HG02973 (cell line): ENCODE data around the gene ITIH5.
A peak's percentile ranks its signal among the peaks of the same experiment; 100 is the strongest.

Experiments used
- ATAC-seq: cut with Tn5 transposase; IDR thresholded peaks from one replicate; pipeline ENCODE4 v1.9.1; 2021; ENCODE audit warnings: moderate library complexity; ENCODE audit not compliant: unreplicated experiment

ITIH5 gene

DNA sequence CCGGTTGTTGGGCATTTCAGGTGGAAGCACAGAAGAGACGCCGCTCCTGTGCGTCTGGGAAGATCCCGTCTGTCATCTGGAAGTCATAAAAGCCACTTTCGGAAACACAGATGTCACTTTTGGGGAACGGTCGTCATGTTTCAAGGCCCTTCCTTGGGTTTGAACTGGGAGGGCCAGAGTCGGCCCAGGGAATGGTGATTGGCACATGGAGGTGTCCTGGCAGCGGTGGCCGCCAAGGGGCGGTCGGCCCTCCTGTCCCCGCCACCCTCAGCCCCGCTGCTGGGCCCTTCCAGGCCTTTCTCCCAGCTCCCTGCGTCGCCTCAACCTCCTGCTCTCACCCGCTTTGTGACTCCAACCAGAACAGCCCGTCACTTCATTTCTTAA is 140.8 kb downstream of the ITIH5 start:
- no peak for ATAC-seq

DNA sequence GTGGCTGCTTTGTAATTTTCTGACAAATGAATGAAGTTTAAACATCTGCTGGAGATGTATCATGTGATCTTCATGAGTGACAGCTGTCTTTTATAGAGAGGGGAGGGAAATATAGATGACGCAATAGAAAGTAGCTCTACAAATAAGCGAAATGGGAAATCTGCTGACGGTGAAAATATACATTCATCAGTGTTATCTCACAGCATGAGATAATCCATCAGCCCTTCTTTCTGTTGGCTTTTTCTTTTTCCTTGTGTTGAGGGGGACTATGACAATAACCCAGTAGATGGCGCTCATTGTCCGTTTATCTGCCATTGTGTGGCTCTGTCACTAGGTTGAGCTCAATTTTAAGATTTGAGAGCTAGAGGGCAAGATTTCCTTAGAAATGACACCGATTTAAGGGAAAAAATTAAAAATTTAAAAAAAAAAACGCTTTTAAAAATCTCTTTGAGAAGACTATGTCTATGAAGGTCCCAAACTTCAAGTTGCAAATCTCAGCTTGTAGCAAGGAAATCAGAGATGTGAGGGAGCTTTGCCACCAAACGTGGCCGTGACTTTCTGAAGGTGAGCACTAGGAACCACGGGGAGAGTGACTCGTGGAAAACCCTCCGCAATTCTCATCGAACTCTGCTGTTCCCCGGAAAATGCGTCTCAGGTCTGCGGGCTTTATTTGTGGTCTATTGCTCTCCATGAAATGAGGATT is 141.3 kb downstream of the ITIH5 start:
- ATAC-seq, result no peak

DNA sequence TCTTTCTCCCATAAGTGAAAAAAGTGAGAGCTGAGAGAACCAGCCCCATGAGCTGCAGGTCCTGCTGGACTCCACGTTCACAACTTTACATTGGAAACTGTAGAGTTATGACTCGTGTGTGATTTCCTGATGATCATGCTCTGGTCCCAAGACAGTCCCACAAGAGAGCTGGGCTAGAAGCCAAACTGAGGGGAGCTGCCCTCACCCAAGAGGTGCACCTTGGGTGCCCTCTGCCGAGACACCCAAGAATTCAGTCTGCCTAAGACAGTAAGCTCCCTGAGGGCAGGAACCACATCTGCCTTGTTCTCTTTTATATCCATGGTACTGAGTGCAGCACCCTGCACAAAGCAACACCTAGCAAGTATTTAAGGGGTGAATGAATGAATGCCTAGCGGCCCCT is 143.1 kb downstream of the ITIH5 start:
- no peak for ATAC-seq

DNA sequence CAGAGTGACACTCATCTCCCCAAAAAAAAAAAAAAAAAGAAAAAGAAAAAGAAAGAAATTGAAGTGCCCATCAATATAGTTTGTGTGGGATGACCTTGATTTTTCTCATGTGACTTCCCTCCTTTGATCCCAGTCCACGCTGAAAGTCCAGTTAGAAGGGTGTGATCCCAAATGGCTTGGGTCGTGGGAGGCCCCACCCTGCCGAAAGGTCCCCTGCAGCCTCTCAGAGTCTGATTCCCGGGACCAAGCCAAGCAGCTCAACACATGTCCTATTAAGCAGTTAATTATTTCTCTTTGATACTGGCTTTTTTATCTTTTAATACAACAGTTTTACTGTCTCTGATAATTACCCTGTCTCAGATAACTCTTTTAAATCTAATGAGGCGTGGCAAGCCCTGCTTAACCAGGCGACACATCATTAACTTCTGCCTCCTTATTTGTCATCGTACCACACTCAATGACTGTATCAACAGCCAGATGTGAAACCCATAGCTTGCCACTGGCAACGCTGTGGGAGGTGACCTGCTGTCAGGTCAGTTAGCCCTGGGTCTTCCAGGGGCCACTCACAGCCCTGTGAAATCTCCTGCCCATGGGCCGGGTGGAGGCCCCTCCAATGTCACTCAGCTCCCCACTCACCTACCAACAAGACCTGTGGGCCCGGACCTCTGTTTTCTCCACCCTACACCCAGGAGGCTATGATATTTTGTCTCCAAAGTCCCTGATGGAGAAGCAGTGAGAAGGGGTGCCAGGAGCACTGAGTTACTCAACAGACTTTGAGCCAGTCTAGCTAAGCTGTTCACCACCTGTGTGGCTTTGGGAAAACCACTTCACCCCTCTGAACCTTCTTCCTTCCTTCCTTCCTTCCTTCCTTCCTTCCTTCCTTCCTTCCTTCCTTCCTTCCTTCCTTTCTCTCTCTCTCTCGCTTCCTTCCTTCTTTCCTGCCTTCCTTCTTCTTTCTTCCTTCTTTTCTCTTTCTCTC is 146.0 kb downstream of the ITIH5 start:
- ATAC-seq, result peak; percentile 56

DNA sequence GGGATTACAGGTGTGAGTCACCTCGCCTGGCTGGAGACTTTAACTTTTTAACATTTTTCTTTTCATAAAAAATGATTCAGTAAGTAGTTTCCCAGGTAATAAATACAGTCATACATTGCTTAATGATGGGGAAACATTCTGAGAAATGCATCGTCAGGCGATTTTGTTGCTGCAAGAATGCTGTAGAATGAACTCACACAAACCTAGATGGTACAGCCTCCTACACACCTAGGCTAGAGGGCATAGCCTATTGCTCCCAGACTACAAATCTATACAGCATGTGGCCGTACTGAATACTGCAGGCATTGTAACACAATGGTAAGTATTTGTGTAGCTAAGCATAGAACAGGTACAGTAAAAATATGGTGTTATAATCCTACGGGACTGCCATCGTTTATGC is 147.4 kb downstream of the ITIH5 start:
- no peak for ATAC-seq

DNA sequence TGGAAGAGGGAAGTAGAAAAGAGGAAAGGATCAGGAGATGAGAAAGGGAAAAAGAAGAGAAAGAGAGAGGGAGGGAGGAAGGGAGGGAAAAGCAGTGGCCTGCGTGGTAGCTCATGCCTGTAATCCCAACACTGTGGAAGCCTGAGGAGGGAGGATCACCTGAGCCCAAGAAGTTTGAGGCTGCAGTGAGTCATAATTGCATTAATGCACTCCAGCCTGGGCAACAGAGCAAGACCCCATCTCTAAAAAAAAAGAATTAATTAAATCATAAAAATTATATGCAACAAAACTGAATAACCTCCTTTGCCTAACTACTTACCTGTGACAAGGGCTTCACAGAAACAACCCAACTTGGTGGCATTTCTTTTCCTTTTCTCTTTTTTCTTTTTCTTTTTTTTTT is 148.1 kb downstream of the ITIH5 start:
- no peak for ATAC-seq

DNA sequence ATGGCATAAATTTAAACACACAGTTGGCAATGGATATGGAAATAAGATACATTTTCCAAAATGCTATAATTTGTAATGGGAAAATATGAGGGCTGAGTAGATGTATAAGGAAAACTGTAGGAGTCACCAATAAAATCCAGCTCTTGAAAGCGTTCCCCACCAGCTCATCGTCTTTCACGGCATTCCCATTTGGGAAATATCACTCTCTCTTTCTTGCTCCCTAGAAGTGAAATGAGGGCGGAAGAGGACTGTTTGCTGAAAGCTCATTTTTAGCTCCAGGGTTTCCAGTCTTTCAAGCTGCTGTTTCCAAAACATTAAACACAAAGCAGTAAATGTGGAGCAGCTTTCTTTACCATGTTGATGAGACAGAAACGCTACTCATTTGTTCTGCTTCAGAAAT is 151.3 kb downstream of the ITIH5 start:
- ATAC-seq, result no peak

DNA sequence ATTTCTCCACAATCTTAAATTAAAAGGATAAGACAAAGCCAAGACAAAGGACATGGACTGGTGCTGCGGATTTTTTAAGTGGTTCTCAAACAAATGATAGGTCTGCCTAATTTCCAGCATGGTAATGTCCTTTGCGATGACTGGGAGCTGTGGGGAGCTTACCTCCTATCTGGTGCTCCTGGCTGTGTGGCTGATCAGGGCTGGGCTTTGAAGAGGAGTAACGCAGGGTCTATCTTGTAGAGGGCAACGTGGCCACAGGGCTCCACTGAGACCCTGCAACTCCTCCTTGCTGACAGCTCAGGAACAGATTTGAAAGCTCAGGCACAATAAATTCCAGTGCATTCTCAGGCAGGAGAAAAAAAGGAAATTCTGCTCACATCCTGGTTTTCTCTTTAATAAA is 152.8 kb downstream of the ITIH5 start:
- ATAC-seq, result no peak

DNA sequence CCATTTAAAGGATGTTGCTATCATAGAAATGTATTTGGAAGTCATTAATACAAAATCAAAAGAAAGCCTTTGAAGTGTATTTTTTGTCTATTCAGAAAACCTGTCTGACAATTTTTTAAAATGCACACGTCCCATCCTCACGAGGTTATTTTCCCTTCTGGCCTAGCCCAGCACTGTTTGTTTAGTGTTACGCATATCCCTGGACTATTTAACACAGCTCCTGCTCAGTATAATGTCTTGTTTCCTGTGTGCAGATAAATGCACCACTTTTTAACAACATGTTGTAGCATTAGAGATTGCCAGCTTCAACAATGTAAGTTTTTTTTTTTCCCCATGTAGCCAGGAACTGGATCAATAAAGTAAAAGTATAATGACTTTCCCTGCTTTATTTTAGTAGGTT is 153.3 kb downstream of the ITIH5 start:
- no peak for ATAC-seq

DNA sequence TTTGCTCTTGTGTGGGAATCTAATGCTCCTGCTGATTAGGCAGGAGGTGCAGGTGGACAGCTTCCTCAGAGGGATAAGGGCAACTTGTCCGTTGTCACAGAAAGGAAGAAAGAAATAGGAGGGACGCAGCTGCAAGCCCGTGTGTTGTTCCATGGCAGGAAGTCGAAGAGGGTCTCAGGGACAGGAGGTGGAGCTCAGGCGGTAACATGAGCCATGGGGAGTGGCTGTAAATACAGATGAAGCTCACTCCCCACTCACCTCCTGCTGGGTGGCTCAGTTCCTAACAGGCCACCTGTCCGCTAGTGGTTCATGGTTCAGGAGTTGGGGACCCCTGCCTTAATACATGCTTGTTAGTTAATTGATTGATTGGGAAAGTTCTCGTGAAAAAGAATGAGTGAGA is 154.3 kb downstream of the ITIH5 start:
- no peak for ATAC-seq

DNA sequence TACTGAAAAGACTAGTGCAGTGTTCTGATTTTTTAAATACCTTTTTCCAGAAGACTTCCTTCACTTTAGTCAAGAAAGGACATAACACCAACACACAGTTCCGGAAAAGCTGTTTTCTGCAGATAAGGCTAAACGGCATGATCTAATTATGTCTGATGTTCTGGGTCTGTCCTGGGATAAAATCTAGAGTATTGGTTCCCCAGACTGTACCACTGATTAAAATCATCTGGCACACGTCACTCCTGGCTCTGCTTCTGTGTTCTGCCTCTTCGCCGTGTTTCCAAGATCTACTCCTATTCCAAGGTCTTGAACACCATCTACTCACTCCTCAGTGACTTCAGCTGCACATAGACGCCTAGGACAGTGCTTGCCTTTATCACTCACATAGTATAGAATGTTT is 155.2 kb downstream of the ITIH5 start:
- ATAC-seq, result no peak
